ENCODE data around the gene SLC4A4. TPM values are rescaled to one million over a fixed set of nuclear protein-coding genes. Genes with fewer than 3 reads are reported as not detected.

SLC4A4 gene
- total RNA-seq, 2 donors from 2014 or later, result 1.8 TPM

DNA sequence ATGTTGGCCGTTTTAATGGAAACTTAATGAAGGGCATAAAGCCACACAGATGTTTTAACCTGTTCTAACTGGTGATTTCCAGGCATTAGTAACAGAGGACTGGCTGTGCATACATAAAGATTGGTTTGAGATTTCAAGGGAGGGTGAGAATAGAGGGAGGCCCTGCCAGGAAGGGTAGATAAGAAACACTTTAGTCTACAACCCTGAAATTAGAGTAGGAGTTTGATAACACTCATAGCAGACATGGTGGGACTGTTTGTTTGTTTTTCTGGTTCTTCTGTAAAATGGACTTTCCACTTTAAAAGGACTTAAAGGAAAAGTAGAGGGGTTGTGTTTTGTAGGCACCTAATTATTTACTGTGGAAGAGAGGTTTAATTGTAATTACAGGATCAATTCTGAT is 16.2 kb downstream of the SLC4A4 start:
- DNase-seq (ENCODE audit: low spot score) (no peak), ATAC-seq (ENCODE audit: insufficient number of reproducible peaks, low FRiP score, low read depth) (no peak)
- H3K27ac ChIP-seq, result no peak overlapping the region
- no peaks in the 10 kb centered on the region for H3K27me3 ChIP-seq (replicated peaks; ENCODE audit: insufficient read depth)
- H3K9me3 ChIP-seq, result no peaks in the 10 kb centered on the region
- H3K4me3 ChIP-seq, result no peak overlapping the region
- TF ChIP-seq CTCF (IDR thresholded peaks at IDR 0.05), result no peak
- no peaks in the 10 kb centered on the region for H3K4me1 ChIP-seq (ENCODE audit: control insufficient read depth in 1 of 2, low read depth in 2 of 2)
- H3K36me3 ChIP-seq, result no peaks in the 10 kb centered on the region

GRCh38 chr4:71355971-71356370 is 17.2 kb downstream of the SLC4A4 start:
- ATAC-seq (ENCODE audit: insufficient number of reproducible peaks, low FRiP score, low read depth) (no peak), DNase-seq (ENCODE audit: low spot score) (no peak)
- H3K4me1 ChIP-seq (ENCODE audit: control insufficient read depth in 1 of 2, low read depth in 2 of 2), result no peaks in the 10 kb centered on the region
- no peak overlapping the region for H3K27ac ChIP-seq
- no peak for TF ChIP-seq CTCF (IDR thresholded peaks at IDR 0.05)
- no peaks in the 10 kb centered on the region for H3K36me3 ChIP-seq
- no peaks in the 10 kb centered on the region for H3K9me3 ChIP-seq
- H3K27me3 ChIP-seq (replicated peaks; ENCODE audit: insufficient read depth), result no peaks in the 10 kb centered on the region
- no peak overlapping the region for H3K4me3 ChIP-seq

DNA sequence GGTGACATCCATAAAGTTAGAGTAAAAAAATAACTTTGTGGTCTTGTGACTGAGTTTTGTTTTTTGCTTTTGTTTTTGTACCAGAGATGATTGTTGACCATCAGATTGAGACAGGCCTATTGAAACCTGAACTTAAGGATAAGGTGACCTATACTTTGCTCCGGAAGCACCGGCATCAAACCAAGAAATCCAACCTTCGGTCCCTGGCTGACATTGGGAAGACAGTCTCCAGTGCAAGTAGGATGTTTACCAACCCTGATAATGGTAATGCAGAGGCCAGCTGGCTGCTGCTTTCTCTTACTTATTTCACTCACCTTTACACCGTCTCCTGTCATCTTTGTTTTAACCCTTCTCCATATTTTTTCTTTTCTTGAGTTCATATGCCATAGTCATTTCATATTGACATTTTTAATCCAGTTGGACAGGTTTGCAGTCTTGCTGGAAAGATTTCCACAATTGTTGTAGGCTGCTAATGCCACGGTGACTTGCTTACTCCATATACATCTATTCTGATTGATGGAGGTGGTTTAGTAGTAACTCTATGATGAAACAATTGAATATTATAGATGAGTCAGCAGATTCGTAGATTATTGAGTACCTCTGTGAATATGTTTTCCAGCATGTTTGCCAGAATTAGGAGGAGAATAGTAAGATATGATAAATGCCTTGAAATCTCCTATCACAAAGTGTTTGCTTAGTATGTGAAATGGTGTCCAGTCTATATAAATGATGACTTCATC is 18.3 kb downstream of the SLC4A4 start:
- Histone ChIP-seq H3K36me3 (no peaks in the 10 kb centered on the region), H3K4me3 (no peak overlapping the region), H3K27ac (no peak overlapping the region), H3K4me1 (ENCODE audit: control insufficient read depth in 1 of 2, low read depth in 2 of 2) (no peaks in the 10 kb centered on the region), H3K9me3 (no peaks in the 10 kb centered on the region), H3K27me3 (replicated peaks; ENCODE audit: insufficient read depth) (no peaks in the 10 kb centered on the region)
- TF ChIP-seq CTCF (IDR thresholded peaks at IDR 0.05), result no peak
- no peak for ATAC-seq (ENCODE audit: insufficient number of reproducible peaks, low FRiP score, low read depth)
- no peak for DNase-seq (ENCODE audit: low spot score)

- Histone ChIP-seq H3K9me3 (no peaks in the 10 kb centered on the region), H3K27ac (no peak overlapping the region), H3K4me3 (no peak overlapping the region), H3K36me3 (no peaks in the 10 kb centered on the region), H3K27me3 (replicated peaks; ENCODE audit: insufficient read depth) (no peaks in the 10 kb centered on the region), H3K4me1 (ENCODE audit: control insufficient read depth in 1 of 2, low read depth in 2 of 2) (no peaks in the 10 kb centered on the region)
- DNase-seq (ENCODE audit: low spot score) (no peak), ATAC-seq (ENCODE audit: insufficient number of reproducible peaks, low FRiP score, low read depth) (no peak)
- no peak for TF ChIP-seq CTCF (IDR thresholded peaks at IDR 0.05)
Measured at GRCh38 chr4:71360844-71361243, 22.0 kb downstream of the SLC4A4 start.

- Histone ChIP-seq H3K36me3 (no peaks in the 10 kb centered on the region), H3K27ac (no peak overlapping the region), H3K4me1 (ENCODE audit: control insufficient read depth in 1 of 2, low read depth in 2 of 2) (no peaks in the 10 kb centered on the region), H3K4me3 (no peak overlapping the region), H3K9me3 (no peaks in the 10 kb centered on the region), H3K27me3 (replicated peaks; ENCODE audit: insufficient read depth) (no peaks in the 10 kb centered on the region)
- ATAC-seq (ENCODE audit: insufficient number of reproducible peaks, low FRiP score, low read depth) (no peak), DNase-seq (ENCODE audit: low spot score) (no peak)
- no peak for TF ChIP-seq CTCF (IDR thresholded peaks at IDR 0.05)
Measured at GRCh38 chr4:71361476-71361875, 22.7 kb downstream of the SLC4A4 start.
